ENCODE results near the gene IKBIP.

- no peak for TF ChIP-seq EZH2 (IDR thresholded peaks at IDR 0.05)
- TF ChIP-seq REST (IDR thresholded peaks at IDR 0.05; ENCODE audit: low read depth), result no peak
- TF ChIP-seq CTCF (IDR thresholded peaks at IDR 0.05 in 2 of 3, conservative IDR thresholded peaks at IDR 0.05 in 1 of 3; ENCODE audit: borderline replicate concordance in 1 of 3, insufficient read depth in 1 of 3, low read depth in 2 of 3, low read length in 2 of 3), result no peak
- TF ChIP-seq ZNF274 (IDR thresholded peaks at IDR 0.05; ENCODE audit: low read depth, low read length), result no peak
- TF ChIP-seq SP1 (IDR thresholded peaks at IDR 0.05; ENCODE audit: low read depth), result no peak
- no peak for TF ChIP-seq CEBPB (IDR thresholded peaks at IDR 0.05; ENCODE audit: low read depth)
- TF ChIP-seq MAX (IDR thresholded peaks at IDR 0.05), result no peak
- TF ChIP-seq ZBTB33 (IDR thresholded peaks at IDR 0.05; ENCODE audit: extremely low read depth, insufficient replicate concordance, low read length), result no peak
- no peak for TF ChIP-seq POLR2A (IDR thresholded peaks at IDR 0.05; ENCODE audit: borderline replicate concordance, extremely low read depth, insufficient read depth, insufficient read length)
- TF ChIP-seq FOSL1 (IDR thresholded peaks at IDR 0.05; ENCODE audit: low read depth), result no peak
- no peak for TF ChIP-seq POLR2AphosphoS5 (IDR thresholded peaks at IDR 0.05; ENCODE audit: low read depth, low read length)
- no peak for TF ChIP-seq RAD21 (IDR thresholded peaks at IDR 0.05; ENCODE audit: low read depth)
These were observed 57.5 kb downstream of the IKBIP start for GRCh38 chr12:98587084-98587483.

All from HCT116 (cell line).